K562 (cell line): Measurements from ENCODE around the gene GPX1. TPM values are rescaled to one million over a fixed set of nuclear protein-coding genes. Genes with fewer than 3 reads are reported as not detected.
"Not testable (repeated sequence)": the region's sequence is repeated elsewhere in the genome, so short reads cannot be mapped to it uniquely, and the experiment has no call there.

Experiments used
- ATAC-seq: fragments of 200-7000 bp; cut with Tn5 transposase; 3 replicates; pipeline ENCODE4 v1.9.1; 2020; ENCODE audit warnings: moderate library complexity
- BruUV-seq: library from RNA; stranded (reverse); fragments of 400-500 nt; replicated peaks from 2 replicates; lab custom pipeline; 2021; lab: Mats Ljungman, UMichigan
- CTCF ChIA-PET: fragments of 300-600 bp; formaldehyde crosslinking; extraction: SDS; loops from one replicate; lab custom pipeline; 2021; ENCODE audit warnings: low intra/inter-chr PET ratio; lab: Yijun Ruan, JAX
- POLR2A ChIA-PET: fragments of 300-600, 350-650 bp; sonication (Branson Sonifier 250); formaldehyde crosslinking; extraction: SDS; loops from one replicate; lab custom pipeline; 2021; ENCODE audit warnings: antibody characterized with exemption, inconsistent platforms; lab: Yijun Ruan, JAX
- DNase-seq, 4 experiments: peaks; one replicate each; pipeline versions ENCODE4 v3.0.0 to v3.0.0-alpha.2; 2011 to 2018; ENCODE audit warnings: low spot score in 3 of 4, mixed read lengths in 3 of 4; ENCODE audit errors: extremely low read depth in 1 of 4
- FAIRE-seq: peaks from 2 replicates; lab custom pipeline; 2011; peaks lifted over from hg19 to GRCh38; lab: Jason Lieb, UNC
- H2AFZ ChIP-seq: 2 replicates; pipeline ENCODE4 v1.6.0; 2011; ENCODE audit warnings: low read depth, low read length, control low read depth, inconsistent platforms
- H3K27ac ChIP-seq: fragments of 200-600 bp; 3 replicates; pipeline ENCODE4 v1.8.0; 2011; ENCODE audit warnings: low read depth, mild to moderate bottlenecking, control low read depth, inconsistent platforms, low read length, moderate library complexity, mixed read lengths; ENCODE audit errors: extremely low read depth
- H3K27me3 ChIP-seq, 2 experiments: fragments of 300-600 bp in 1 of 2; 2 replicates in 1 of 2; 3 replicates in 1 of 2; pipeline versions ENCODE4 v1.6.0 to v1.8.0; 2011; ENCODE audit warnings: inconsistent platforms in 2 of 2, low read length in 2 of 2, mild to moderate bottlenecking in 1 of 2, mixed read lengths in 1 of 2, moderate library complexity in 1 of 2; ENCODE audit not compliant: control insufficient read depth in 2 of 2, insufficient read depth in 2 of 2
- H3K36me3 ChIP-seq: fragments of 300-600 bp; 3 replicates; pipeline ENCODE4 v1.8.0; 2011; ENCODE audit warnings: mild to moderate bottlenecking, low read length, inconsistent platforms; ENCODE audit not compliant: control insufficient read depth, insufficient read depth
- H3K4me1 ChIP-seq, 2 experiments: fragments of 200-600 bp in 1 of 2; replicated peaks in 1 of 2; 2 replicates in 1 of 2; 3 replicates in 1 of 2; pipeline versions ENCODE4 v1.5.1 to v1.8.0; 2011; ENCODE audit warnings: inconsistent platforms in 2 of 2, low read length in 2 of 2, mild to moderate bottlenecking in 1 of 2, mixed read lengths in 1 of 2, moderate library complexity in 1 of 2; ENCODE audit not compliant: control insufficient read depth in 2 of 2, insufficient read depth in 2 of 2
- H3K4me2 ChIP-seq: 2 replicates; pipeline ENCODE4 v1.6.1; 2011; ENCODE audit warnings: low read length, control low read depth, inconsistent platforms, mixed read lengths; ENCODE audit not compliant: insufficient read depth
- H3K4me3 ChIP-seq: fragments of 200-600 bp; sonication (generic), shearing (Covaris generic); 2 replicates; pipeline ENCODE4 v1.5.1; 2016; ENCODE audit warnings: control low read depth, inconsistent platforms
- H3K79me2 ChIP-seq: fragments of 200-600 bp; 3 replicates; pipeline ENCODE4 v1.8.0; 2011; ENCODE audit warnings: low read length, inconsistent platforms; ENCODE audit not compliant: control insufficient read depth, insufficient read depth
- H3K9ac ChIP-seq, 2 experiments: 2 replicates each; pipeline versions ENCODE4 v1.6.0 to v1.6.1; 2011; ENCODE audit warnings: low read depth in 2 of 2, low read length in 2 of 2, control low read depth in 1 of 2, inconsistent platforms in 1 of 2, mild to moderate bottlenecking in 1 of 2, mixed read lengths in 1 of 2; ENCODE audit not compliant: insufficient read depth in 1 of 2
- H3K9me1 ChIP-seq: one replicate; pipeline ENCODE4 v1.6.0; 2011; ENCODE audit warnings: inconsistent platforms, mild to moderate bottlenecking, low read length, moderate library complexity; ENCODE audit not compliant: control insufficient read depth, insufficient read depth
- H3K9me3 ChIP-seq: replicated peaks from 2 replicates; pipeline ENCODE4 v1.5.1; 2011; ENCODE audit warnings: low read depth, low read length, inconsistent platforms; ENCODE audit not compliant: control insufficient read depth, insufficient read depth
- H4K20me1 ChIP-seq: replicated peaks from 2 replicates; pipeline ENCODE4 v1.6.1; 2011; ENCODE audit warnings: low read length, inconsistent platforms, mixed read lengths; ENCODE audit not compliant: control insufficient read depth, insufficient read depth
- DEAF1 ChIP-seq: fragments of 450-650 bp; formaldehyde crosslinking; IDR thresholded peaks from 2 replicates; pipeline ENCODE4 v1.4.0; 2020; ENCODE audit warnings: mild to moderate bottlenecking, moderate library complexity
- WGBS: fragments of 100-300 bp; shearing (Covaris generic); methylation state at CpG from one replicate; pipeline ENCODE4 v1.1.6; 2016; ENCODE audit warnings: low coverage, mixed read lengths; ENCODE audit not compliant: insufficient coverage; ENCODE audit errors: missing lambda C conversion rate; 5-methylcytosine and 5-hydroxymethylcytosine counted together
- in situ Hi-C: fragments of 300-500 bp; cut with MboI; formaldehyde crosslinking; loops from 4 replicates; pipeline ENCODE4 v1.15.0; 2018; ENCODE audit warnings: inconsistent platforms, mixed read lengths
- intact Hi-C: fragments of 100-400 bp; cut with micrococcal nuclease; formaldehyde crosslinking; loops from 2 replicates; pipeline ENCODE4 v1.14.2; 2022
- polyA plus RNA-seq, 8 experiments: library from polyadenylated mRNA; depleted of rRNA in 4 of 8; stranded (reverse) in 5 of 8; unstranded in 3 of 8; fragments of >200 nt; fragmentation: Nextera tagmentation in 2 of 8; fragmentation: Illumina TruSeq in 1 of 8; extraction: Ambion mirVana in 2 of 8; extraction: Trizol in 1 of 8; gene quantifications; 2 replicates each; pipeline versions ENCODE4 v1.2.1 to v1.2.3, GENCODE V29; 2011 to 2014; ENCODE audit warnings: inconsistent platforms in 1 of 8, missing spikeins in 1 of 8
- total RNA-seq, 7 experiments: library from RNA; depleted of rRNA in 6 of 7; stranded (reverse); fragments of >200 nt in 6 of 7; fragmentation: Illumina TruSeq in 2 of 7; extraction: Trizol in 2 of 7; gene quantifications; 2 replicates each; pipeline versions ENCODE4 v1.2.1 to v1.2.3, GENCODE V29; 2011 to 2021; ENCODE audit warnings: low replicate concordance in 1 of 7
- TF ChIP-seq, protein P1 (sequence below): sonication (generic); formaldehyde crosslinking; IDR thresholded peaks from 2 replicates; pipeline ENCODE4 v1.8.0; 2022; ENCODE audit warnings: mild to moderate bottlenecking, missing genetic modification reagents, borderline replicate concordance

GPX1 gene
- total and polyA plus RNA-seq, 9 of the 15 experiments (the other 6 are each of a cell fraction or from before 2014, with no cell fraction given), result 0.08 to 1.3 (median 0.21) TPM; not detected in 5

- no peak for TF ChIP-seq DEAF1
- TF ChIP-seq, protein P1, sequence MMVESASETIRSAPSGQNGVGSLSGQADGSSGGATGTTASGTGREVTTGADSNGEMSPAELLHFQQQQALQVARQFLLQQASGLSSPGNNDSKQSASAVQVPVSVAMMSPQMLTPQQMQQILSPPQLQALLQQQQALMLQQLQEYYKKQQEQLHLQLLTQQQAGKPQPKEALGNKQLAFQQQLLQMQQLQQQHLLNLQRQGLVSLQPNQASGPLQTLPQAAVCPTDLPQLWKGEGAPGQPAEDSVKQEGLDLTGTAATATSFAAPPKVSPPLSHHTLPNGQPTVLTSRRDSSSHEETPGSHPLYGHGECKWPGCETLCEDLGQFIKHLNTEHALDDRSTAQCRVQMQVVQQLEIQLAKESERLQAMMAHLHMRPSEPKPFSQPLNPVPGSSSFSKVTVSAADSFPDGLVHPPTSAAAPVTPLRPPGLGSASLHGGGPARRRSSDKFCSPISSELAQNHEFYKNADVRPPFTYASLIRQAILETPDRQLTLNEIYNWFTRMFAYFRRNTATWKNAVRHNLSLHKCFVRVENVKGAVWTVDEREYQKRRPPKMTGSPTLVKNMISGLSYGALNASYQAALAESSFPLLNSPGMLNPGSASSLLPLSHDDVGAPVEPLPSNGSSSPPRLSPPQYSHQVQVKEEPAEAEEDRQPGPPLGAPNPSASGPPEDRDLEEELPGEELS, result no peak
These were observed 39.3 kb upstream of the GPX1 start (continued) for GRCh38 chr3:49397470-49397869.

GRCh38 chr3:49391310-49391709, 33.2 kb upstream of the GPX1 start:
- H3K9ac ChIP-seq, CTCF ChIA-PET, intact Hi-C loops, H3K27ac ChIP-seq, H3K9me1 ChIP-seq, BruUV-seq, DNase-seq, ATAC-seq, H3K4me2 ChIP-seq, H2AFZ ChIP-seq, H3K4me3 ChIP-seq, H3K27me3 ChIP-seq, in situ Hi-C loops, H3K9me3 ChIP-seq, FAIRE-seq: not testable (repeated sequence)
- 95% methylated on average over 7 of the region's 10 CpGs for WGBS
- peaks cover 29% of the 10 kb centered on the region for H3K36me3 ChIP-seq
- POLR2A ChIA-PET, result interaction anchor here (0.5 to 2.0 kb wide), 2 partner anchors 17 to 290 kb away, joined by 3 to 8 read pairs; no protein-coding TSS in a partner anchor
- H4K20me1 ChIP-seq, result peaks cover 19% of the 10 kb centered on the region
- peaks cover 90% of the 10 kb centered on the region for H3K79me2 ChIP-seq
- peaks cover 5 to 11% of the 10 kb centered on the region in 2 experiments; a peak in 3 of 5 replicates for H3K4me1 ChIP-seq
